Amygdala (tissue), 56 donors: ENCODE data around the gene P2RX1.

ENCODE experiments used
- DNase-seq, 56 donors: peaks; one replicate each; lab custom pipeline; 2025; lab: John Stamatoyannopoulos, UW

Gene P2RX1

GRCh38 chr17:3910420-3911270 is 5.6 kb downstream of the P2RX1 start:
- no peak for DNase-seq

- no peak for DNase-seq
Measured at GRCh38 chr17:3909257-3909656, 7.0 kb downstream of the P2RX1 start.

GRCh38 chr17:3907483-3908216 is 8.6 kb downstream of the P2RX1 start:
- DNase-seq = no peak

GRCh38 chr17:3906881-3907280 is 9.4 kb downstream of the P2RX1 start:
- DNase-seq = no peak

- DNase-seq = no peak
Measured at GRCh38 chr17:3905017-3905520, 11.2 kb downstream of the P2RX1 start.

- DNase-seq = no peak
Measured at GRCh38 chr17:3904501-3904900, 11.8 kb downstream of the P2RX1 start.

- no peak for DNase-seq
Measured at GRCh38 chr17:3903881-3904290, 12.4 kb downstream of the P2RX1 start.

- DNase-seq = no peak
Measured at GRCh38 chr17:3903051-3903825, 13.0 kb downstream of the P2RX1 start.

- no peak for DNase-seq
Measured at GRCh38 chr17:3900646-3901045, 15.6 kb downstream of the P2RX1 start.

GRCh38 chr17:3897731-3898130 is 18.5 kb downstream of the P2RX1 start:
- DNase-seq = no peak

- DNase-seq = no peak
Measured at GRCh38 chr17:3896968-3897235, 19.4 kb downstream of the P2RX1 start.

- peak in 16 of 56 donors; percentile 15 to 63 (median 43) for DNase-seq
Measured at GRCh38 chr17:3896108-3896967, 19.9 kb downstream of the P2RX1 start.

- DNase-seq = no peak
Measured at GRCh38 chr17:3895354-3895753, 20.9 kb downstream of the P2RX1 start.

GRCh38 chr17:3894911-3895343 is 21.3 kb downstream of the P2RX1 start:
- peak in 4 of 56 donors; percentile 4 to 34 (median 30) for DNase-seq

GRCh38 chr17:3894188-3894587 is 22.1 kb downstream of the P2RX1 start:
- DNase-seq = no peak

GRCh38 chr17:3893720-3894116 is 22.5 kb downstream of the P2RX1 start:
- DNase-seq = no peak

GRCh38 chr17:3893003-3893719 is 23.1 kb downstream of the P2RX1 start, which contains the start of gene CAMKK1:
TSS of gene CAMKK1 (minus strand) at chr17:3893053. CDS start at chr17:3885687, 7,366 bp downstream.
- DNase-seq = peak in 49 of 56 donors; percentile 20 to 87 (median 69)

GRCh38 chr17:3892095-3892998 is 23.9 kb downstream of the P2RX1 start:
- DNase-seq = peak in 41 of 56 donors; percentile 24 to 83 (median 53)
